Measurements from ENCODE around the gene NDFIP2.

- TF ChIP-seq POLR2AphosphoS5 (IDR thresholded peaks at IDR 0.05; ENCODE audit: low read depth) (no peak), CTCF (IDR thresholded peaks at IDR 0.05; ENCODE audit: insufficient read depth, low read length) (no peak), REST (IDR thresholded peaks at IDR 0.05; ENCODE audit: insufficient replicate concordance, low read depth) (no peak)
These were observed 122.0 kb downstream of the NDFIP2 start for GRCh38 chr13:79602936-79603335.

Data from HL-60 (cell line).